Parathyroid adenoma (tissue), 2 donors: Measurements from ENCODE around the gene PLK1.
A peak's percentile ranks its signal among the peaks of the same experiment; 100 is the strongest.
"Not testable (repeated sequence)": the region's sequence is repeated elsewhere in the genome, so short reads cannot be mapped to it uniquely, and the experiment has no call there.

Source experiments
- H2AFZ ChIP-seq: fragments of 300-600 bp; sonication (generic); one replicate; pipeline ENCODE4 v1.7.0; 2017; ENCODE audit warnings: antibody characterized with exemption, mild to moderate bottlenecking
- H3K27ac ChIP-seq: fragments of 300-600 bp; sonication (generic); one replicate; pipeline ENCODE4 v1.7.0; 2017
- H3K27me3 ChIP-seq: fragments of 300-600 bp; sonication (generic); one replicate; pipeline ENCODE4 v1.7.0; 2017; ENCODE audit warnings: low read length; ENCODE audit not compliant: control insufficient read depth, insufficient read depth
- H3K36me3 ChIP-seq: fragments of 300-600 bp; sonication (generic); one replicate; pipeline ENCODE4 v1.7.0; 2017; ENCODE audit warnings: low read length; ENCODE audit not compliant: control insufficient read depth, insufficient read depth
- H3K4me1 ChIP-seq: fragments of 300-600 bp; sonication (generic); one replicate; pipeline ENCODE4 v1.7.0; 2017; ENCODE audit warnings: control low read depth
- H3K4me2 ChIP-seq: fragments of 300-600 bp; sonication (generic); one replicate; pipeline ENCODE4 v1.7.0; 2017; ENCODE audit warnings: low read length
- H3K4me3 ChIP-seq: fragments of 300-600 bp; sonication (generic); one replicate; pipeline ENCODE4 v1.7.0; 2017; ENCODE audit warnings: low read depth, low read length
- H3K79me2 ChIP-seq: fragments of 300-600 bp; sonication (generic); one replicate; pipeline ENCODE4 v1.7.0; 2017; ENCODE audit warnings: control low read depth
- H3K9ac ChIP-seq: fragments of 300-600 bp; sonication (generic); one replicate; pipeline ENCODE4 v1.7.0; 2017; ENCODE audit warnings: mild to moderate bottlenecking
- H3K9me3 ChIP-seq: fragments of 300-600 bp; sonication (generic); one replicate; pipeline ENCODE4 v1.7.0; 2017; ENCODE audit warnings: low read length; ENCODE audit not compliant: control insufficient read depth
- TF ChIP-seq, protein P1 (sequence below): fragments of 300-600 bp; sonication (generic); IDR thresholded peaks from one replicate; pipeline ENCODE4 v1.7.0; 2017; ENCODE audit warnings: antibody characterized with exemption, mild to moderate bottlenecking
- donor health status: primary hyperparathyroidism.

The PLK1 gene

DNA sequence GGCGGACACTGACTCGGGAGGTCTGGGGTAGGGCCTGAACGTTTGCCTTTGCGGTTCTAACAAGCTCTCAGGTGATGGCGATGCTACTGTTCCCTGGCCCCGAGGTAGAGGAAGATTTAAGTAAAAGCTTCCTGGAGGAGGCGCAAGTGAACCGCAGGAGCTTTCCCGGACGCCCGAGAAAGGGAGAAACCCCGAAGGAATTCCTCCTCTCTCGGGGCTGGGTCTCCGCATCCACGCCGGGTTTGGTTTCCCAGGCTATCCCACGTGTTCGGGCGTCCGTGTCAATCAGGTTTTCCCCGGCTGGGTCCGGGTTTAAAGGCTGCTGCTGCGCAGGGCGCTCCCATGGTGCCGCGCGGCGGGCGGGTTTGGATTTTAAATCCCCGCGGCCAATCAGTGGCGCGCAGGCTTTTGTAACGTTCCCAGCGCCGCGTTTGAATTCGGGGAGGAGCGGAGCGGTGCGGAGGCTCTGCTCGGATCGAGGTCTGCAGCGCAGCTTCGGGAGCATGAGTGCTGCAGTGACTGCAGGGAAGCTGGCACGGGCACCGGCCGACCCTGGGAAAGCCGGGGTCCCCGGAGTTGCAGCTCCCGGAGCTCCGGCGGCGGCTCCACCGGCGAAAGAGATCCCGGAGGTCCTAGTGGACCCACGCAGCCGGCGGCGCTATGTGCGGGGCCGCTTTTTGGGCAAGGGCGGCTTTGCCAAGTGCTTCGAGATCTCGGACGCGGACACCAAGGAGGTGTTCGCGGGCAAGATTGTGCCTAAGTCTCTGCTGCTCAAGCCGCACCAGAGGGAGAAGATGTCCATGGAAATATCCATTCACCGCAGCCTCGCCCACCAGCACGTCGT, at the start of gene PLK1:
PLK1 (plus strand) TSS at position 460 of the 844 bp plus-strand sequence; CDS start at position 504, 44 bp downstream.
- TF ChIP-seq, protein P1, sequence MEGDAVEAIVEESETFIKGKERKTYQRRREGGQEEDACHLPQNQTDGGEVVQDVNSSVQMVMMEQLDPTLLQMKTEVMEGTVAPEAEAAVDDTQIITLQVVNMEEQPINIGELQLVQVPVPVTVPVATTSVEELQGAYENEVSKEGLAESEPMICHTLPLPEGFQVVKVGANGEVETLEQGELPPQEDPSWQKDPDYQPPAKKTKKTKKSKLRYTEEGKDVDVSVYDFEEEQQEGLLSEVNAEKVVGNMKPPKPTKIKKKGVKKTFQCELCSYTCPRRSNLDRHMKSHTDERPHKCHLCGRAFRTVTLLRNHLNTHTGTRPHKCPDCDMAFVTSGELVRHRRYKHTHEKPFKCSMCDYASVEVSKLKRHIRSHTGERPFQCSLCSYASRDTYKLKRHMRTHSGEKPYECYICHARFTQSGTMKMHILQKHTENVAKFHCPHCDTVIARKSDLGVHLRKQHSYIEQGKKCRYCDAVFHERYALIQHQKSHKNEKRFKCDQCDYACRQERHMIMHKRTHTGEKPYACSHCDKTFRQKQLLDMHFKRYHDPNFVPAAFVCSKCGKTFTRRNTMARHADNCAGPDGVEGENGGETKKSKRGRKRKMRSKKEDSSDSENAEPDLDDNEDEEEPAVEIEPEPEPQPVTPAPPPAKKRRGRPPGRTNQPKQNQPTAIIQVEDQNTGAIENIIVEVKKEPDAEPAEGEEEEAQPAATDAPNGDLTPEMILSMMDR: no peak
- Histone ChIP-seq H3K4me1 (no peaks in the 10 kb centered on the region), H3K27ac (no peak within 1 kb of the TSS), H3K36me3 (no peaks in the 10 kb centered on the region), H3K4me3 (peak within 1 kb of the TSS; percentile 56), H3K4me2 (peak within 1 kb of the TSS; percentile 95), H3K9ac (no peak within 1 kb of the TSS), H2AFZ (peak within 1 kb of the TSS; percentile 17), H3K27me3 (no peaks in the 10 kb centered on the region), H3K79me2 (no peaks in the 10 kb centered on the region), H3K9me3 (no peaks in the 10 kb centered on the region)

DNA sequence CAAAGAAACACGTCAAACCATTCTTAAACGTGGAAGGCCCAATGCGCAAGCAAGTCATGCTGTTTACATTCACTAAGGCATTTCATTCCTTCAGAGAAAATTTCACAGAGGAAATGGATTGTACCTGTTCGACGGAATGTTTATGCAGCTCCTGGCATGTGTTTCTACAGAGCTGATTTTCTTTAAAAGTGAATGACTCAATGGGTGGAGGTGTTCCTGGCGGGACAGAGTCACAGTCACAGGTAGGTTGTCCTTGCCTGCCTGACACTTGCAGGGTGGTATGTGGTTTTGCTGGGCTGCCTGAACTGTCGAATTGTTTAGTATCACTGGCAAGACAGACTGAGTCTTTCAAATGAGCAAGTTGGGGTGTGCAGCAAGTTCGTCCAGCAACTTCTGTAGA, 49.2 kb upstream of the PLK1 start:
- Histone ChIP-seq H2AFZ (no peak overlapping the region), H3K4me2 (no peak overlapping the region), H3K27ac (no peak overlapping the region), H3K4me3 (no peak overlapping the region), H3K9ac (no peak overlapping the region), H3K9me3 (no peaks in the 10 kb centered on the region), H3K4me1 (no peaks in the 10 kb centered on the region), H3K79me2 (no peaks in the 10 kb centered on the region), H3K36me3 (no peaks in the 10 kb centered on the region), H3K27me3 (no peaks in the 10 kb centered on the region)
- TF ChIP-seq, protein P1: no peak

DNA sequence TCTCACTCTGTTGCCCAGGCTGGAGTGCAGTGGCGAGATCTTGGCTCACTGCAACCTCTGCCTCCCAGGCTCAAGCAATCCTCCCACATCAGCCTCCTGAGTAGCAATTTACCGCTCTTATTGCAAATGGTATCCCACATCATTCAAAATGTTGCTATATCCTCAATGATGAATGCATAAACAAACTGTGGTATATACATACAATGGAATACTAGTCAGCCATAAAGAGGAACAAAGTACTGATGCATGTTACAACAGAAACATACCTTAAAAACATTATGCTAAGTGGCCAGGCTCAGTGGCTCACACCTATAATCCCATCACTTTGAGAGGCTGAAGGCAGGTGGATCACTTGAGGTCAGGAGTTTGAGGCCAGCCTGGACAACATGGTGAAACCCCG, 46.8 kb upstream of the PLK1 start:
- H3K9ac ChIP-seq, H2AFZ ChIP-seq, H3K4me1 ChIP-seq, H3K79me2 ChIP-seq, H3K36me3 ChIP-seq, H3K27ac ChIP-seq, H3K27me3 ChIP-seq, H3K9me3 ChIP-seq, H3K4me3 ChIP-seq, H3K4me2 ChIP-seq: not testable (repeated sequence)

DNA sequence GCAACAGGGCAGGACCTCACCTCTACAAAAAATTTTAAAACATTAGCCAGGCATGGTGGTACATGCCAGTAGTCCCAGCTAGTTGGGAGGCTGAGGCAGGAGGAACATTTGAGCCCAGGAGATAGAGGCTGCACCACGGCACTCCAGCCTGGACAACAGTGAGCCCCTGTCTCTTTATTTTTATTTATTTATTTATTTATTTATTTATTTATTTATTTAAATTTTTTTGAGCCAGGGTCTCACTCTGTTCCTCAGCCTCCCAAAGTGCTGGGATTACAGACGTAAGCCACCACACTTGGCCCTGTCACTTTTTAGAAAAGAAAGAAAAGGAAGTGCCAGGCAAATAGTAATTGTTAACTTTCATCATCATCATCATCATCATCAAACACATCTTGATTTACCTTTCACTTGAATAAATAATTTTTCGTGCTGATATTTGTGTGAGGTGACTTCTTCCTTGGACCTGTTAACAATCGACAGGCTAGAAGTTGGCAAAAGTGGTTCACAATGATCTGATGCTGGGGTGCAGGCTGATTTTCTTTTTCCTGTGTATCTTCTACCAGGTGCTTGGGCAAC, 44.1 kb upstream of the PLK1 start:
- Histone ChIP-seq H3K9ac (no peak overlapping the region), H3K27me3 (no peaks in the 10 kb centered on the region), H3K9me3 (no peaks in the 10 kb centered on the region), H3K36me3 (no peaks in the 10 kb centered on the region), H3K27ac (no peak overlapping the region), H3K79me2 (no peaks in the 10 kb centered on the region), H2AFZ (no peak overlapping the region), H3K4me2 (no peak overlapping the region), H3K4me1 (no peaks in the 10 kb centered on the region), H3K4me3 (no peak overlapping the region)
- TF ChIP-seq, protein P1: no peak

DNA sequence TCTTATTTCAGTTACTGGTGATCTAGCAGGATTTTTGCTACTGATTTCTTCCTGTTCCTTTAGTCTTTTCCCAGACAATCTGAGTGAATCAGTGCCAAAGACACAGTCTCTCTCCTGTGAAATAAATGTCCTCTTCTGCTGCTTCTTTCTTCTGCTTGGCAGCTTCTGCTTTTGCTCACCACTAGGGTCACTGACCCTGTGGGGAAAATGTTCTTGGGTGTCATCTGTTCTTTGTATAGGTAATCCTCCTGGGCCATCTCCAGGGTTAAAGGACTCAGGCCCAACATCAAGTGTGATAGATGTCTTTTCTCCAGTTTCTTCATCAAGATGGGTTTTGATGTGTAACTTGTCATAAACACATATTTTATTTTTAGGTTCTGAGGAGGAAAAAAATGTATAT, 42.7 kb upstream of the PLK1 start:
- TF ChIP-seq, protein P1: no peak
- no peaks in the 10 kb centered on the region for H3K79me2 ChIP-seq
- no peak overlapping the region for H2AFZ ChIP-seq
- no peak overlapping the region for H3K27ac ChIP-seq
- H3K4me3 ChIP-seq: no peak overlapping the region
- H3K27me3 ChIP-seq: no peaks in the 10 kb centered on the region
- H3K9me3 ChIP-seq: no peaks in the 10 kb centered on the region
- H3K4me2 ChIP-seq: no peak overlapping the region
- H3K9ac ChIP-seq: no peak overlapping the region
- H3K36me3 ChIP-seq: no peaks in the 10 kb centered on the region
- no peaks in the 10 kb centered on the region for H3K4me1 ChIP-seq
